ENCODE data around the gene MED25. TPM values are rescaled to one million over a fixed set of nuclear protein-coding genes. Genes with fewer than 3 reads are reported as not detected.

The MED25 gene
- total RNA-seq, 1 experiment from 2014 or later = 81.2 TPM

- TF ChIP-seq ZNF532 (CRISPR knock-in tag; IDR thresholded peaks at IDR 0.05; ENCODE audit: borderline replicate concordance) (peak; percentile 90), HMGXB4 (CRISPR knock-in tag; IDR thresholded peaks at IDR 0.05) (peak; percentile 57; the same call in 1 of the 2 replicates), GABPB1 (CRISPR knock-in tag; IDR thresholded peaks at IDR 0.05) (peak; percentile 69), ZNF671 (CRISPR knock-in tag; IDR thresholded peaks at IDR 0.05) (no peak), USF1 (CRISPR knock-in tag; IDR thresholded peaks at IDR 0.05) (peak; percentile 81), FOXK1 (CRISPR knock-in tag; IDR thresholded peaks at IDR 0.05) (peak; percentile 42; the same call in 1 of the 2 replicates), ZNF416 (CRISPR knock-in tag; IDR thresholded peaks at IDR 0.05) (peak; percentile 82), CREB1 (CRISPR knock-in tag; IDR thresholded peaks at IDR 0.05) (0 out of 2 replicates have a peak, but pooled peaks have one; percentile 62), ZNF232 (CRISPR knock-in tag; IDR thresholded peaks at IDR 0.05) (peak; percentile 84), NFYB (CRISPR knock-in tag; conservative IDR thresholded peaks at IDR 0.05; ENCODE audit: low read depth) (peak; percentile 28; the same call in 1 of the 2 replicates), E2F4 (CRISPR knock-in tag; IDR thresholded peaks at IDR 0.05; ENCODE audit: borderline replicate concordance, low read depth) (0 out of 2 replicates have a peak, but pooled peaks have one; percentile 70), CREM (CRISPR knock-in tag; IDR thresholded peaks at IDR 0.05) (peak; percentile 93), USF2 (CRISPR knock-in tag; IDR thresholded peaks at IDR 0.05) (peak; percentile 88)
Measured at GRCh38 chr19:49876422-49877019, 58.4 kb downstream of the MED25 start (continued).

- Mint-ChIP-seq H3K9me3 (no peaks in the 10 kb centered on the region), H3K36me3 (peaks cover 31% of the 10 kb centered on the region), H3K4me3 (no peak within 1 kb of the TSS), H3K4me1 (peaks cover 23% of the 10 kb centered on the region), H3K27ac (peak within 1 kb of the TSS; percentile 100), H3K27me3 (ENCODE audit: low read depth) (no peaks in the 10 kb centered on the region)
- DNase-seq (ENCODE audit: low spot score) (peak; percentile 99), ATAC-seq (peak; percentile 64)
- CTCF ChIA-PET = interaction anchor here (1.0 to 1.9 kb wide), 4 partner anchors 8 to 14 kb away, joined by 3 to 12 read pairs (median 3); no protein-coding TSS in a partner anchor
- POLR2A ChIA-PET = interaction anchor here (0.6 to 2.2 kb wide), 10 partner anchors 8 to 1087 kb away, joined by 3 to 9 read pairs (median 4); partner anchors contain the start of genes ATF5, NUP62 and PTOV1
- no peak for TF ChIP-seq ZNF425 (CRISPR knock-in tag; conservative IDR thresholded peaks at IDR 0.05)
- peak; percentile 72 for TF ChIP-seq GABPB1 (CRISPR knock-in tag; IDR thresholded peaks at IDR 0.05)
- TF ChIP-seq MAX (CRISPR knock-in tag; IDR thresholded peaks at IDR 0.05) = peak; percentile 90
- peak; percentile 93 for TF ChIP-seq SP1 (CRISPR knock-in tag; conservative IDR thresholded peaks at IDR 0.05)
- no peak for TF ChIP-seq JAZF1 (CRISPR knock-in tag; IDR thresholded peaks at IDR 0.05)
- TF ChIP-seq FOXK1 (CRISPR knock-in tag; IDR thresholded peaks at IDR 0.05) = peak; percentile 100
- no peak for TF ChIP-seq CDX4 (CRISPR knock-in tag; IDR thresholded peaks at IDR 0.05; ENCODE audit: borderline replicate concordance)
- TF ChIP-seq PREB (CRISPR knock-in tag; IDR thresholded peaks at IDR 0.05; ENCODE audit: borderline replicate concordance) = 0 out of 2 replicates have a peak, but pooled peaks have one; percentile 32
Measured at GRCh38 chr19:49877020-49877878, 59.2 kb downstream of the MED25 start, which contains the start of the genes AKT1S1 and TBC1D17. AKT1S1 (minus strand) TSS chr19:49877355; CDS start chr19:49873295, 4,060 bp downstream. TBC1D17 (plus strand) TSS chr19:49877702; CDS start chr19:49877724, 22 bp downstream.

All from WTC11 (cell line).